ENCODE results near the gene SPAG16. TPM values are rescaled to one million over a fixed set of nuclear protein-coding genes. Genes with fewer than 3 reads are reported as not detected.

Gene SPAG16
- total and polyA plus RNA-seq, 10 donors = 9.0 to 19.7 (median 12.2) TPM

DNA sequence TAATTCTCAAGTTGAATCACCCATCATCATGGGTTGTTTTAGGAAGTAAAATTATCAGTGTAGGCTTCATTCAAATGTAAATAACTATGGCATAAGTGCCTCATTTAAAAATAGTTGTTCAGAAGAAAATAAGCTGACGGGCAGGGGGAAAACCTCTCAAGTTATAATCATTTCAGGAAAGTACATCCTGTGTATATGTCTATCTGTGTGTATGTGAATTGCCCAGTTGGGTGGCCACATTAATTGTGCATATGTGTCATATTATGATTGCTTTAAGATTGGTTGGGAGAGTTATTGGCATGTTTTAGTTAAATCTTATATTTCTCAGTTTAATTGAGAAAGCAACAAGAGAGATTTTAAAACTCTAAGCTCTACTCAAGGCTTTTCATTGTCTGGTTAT lies 843.8 kb downstream of the SPAG16 start:
- WGBS, 5 donors = 57 to 86% (median 72%) methylated on average over 1 of the region's 1 CpG
- no peak for DNase-seq
- Histone ChIP-seq H3K27me3 (replicated peaks in 1 of 7) (no peaks in the 10 kb centered on the region), H3K9me3 (no peaks in the 10 kb centered on the region), H3K27ac (no peak overlapping the region), H3K36me3 (no peaks in the 10 kb centered on the region), H3K4me3 (no peak overlapping the region), H3K4me1 (no peaks in the 10 kb centered on the region)
- TF ChIP-seq, protein P1, sequence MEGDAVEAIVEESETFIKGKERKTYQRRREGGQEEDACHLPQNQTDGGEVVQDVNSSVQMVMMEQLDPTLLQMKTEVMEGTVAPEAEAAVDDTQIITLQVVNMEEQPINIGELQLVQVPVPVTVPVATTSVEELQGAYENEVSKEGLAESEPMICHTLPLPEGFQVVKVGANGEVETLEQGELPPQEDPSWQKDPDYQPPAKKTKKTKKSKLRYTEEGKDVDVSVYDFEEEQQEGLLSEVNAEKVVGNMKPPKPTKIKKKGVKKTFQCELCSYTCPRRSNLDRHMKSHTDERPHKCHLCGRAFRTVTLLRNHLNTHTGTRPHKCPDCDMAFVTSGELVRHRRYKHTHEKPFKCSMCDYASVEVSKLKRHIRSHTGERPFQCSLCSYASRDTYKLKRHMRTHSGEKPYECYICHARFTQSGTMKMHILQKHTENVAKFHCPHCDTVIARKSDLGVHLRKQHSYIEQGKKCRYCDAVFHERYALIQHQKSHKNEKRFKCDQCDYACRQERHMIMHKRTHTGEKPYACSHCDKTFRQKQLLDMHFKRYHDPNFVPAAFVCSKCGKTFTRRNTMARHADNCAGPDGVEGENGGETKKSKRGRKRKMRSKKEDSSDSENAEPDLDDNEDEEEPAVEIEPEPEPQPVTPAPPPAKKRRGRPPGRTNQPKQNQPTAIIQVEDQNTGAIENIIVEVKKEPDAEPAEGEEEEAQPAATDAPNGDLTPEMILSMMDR (IDR thresholded peaks at IDR 0.05 in 8 of 11, conservative IDR thresholded peaks at IDR 0.05 in 3 of 11) = no peak
- TF ChIP-seq POLR2A (IDR thresholded peaks at IDR 0.05) (no peak), POLR2AphosphoS5 (IDR thresholded peaks at IDR 0.05) (no peak)
- intact Hi-C loops (cut with DNase I; ENCODE audit: low total_unique reads) = no loop called here

DNA sequence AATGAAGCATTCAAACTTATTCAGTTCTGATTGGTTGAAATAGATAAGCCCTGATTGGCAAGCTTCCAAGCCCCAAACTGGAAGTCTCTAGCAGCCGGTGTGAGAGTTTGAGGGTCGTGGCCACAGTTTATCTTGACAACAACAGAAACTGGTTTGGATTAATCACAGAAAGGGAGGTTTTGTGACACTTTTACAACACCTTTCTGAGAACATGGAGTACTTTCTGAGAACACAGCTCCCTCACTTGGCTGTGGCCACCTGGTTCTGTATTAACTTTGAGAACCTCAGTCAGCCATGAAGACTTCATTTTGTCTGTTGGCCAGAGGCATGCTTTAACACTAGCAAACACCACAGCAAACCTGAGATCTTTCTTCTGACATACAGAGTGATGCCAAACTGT lies 845.9 kb downstream of the SPAG16 start:
- intact Hi-C loops (cut with DNase I; ENCODE audit: low total_unique reads) = no loop called here
- TF ChIP-seq, protein P1 (IDR thresholded peaks at IDR 0.05 in 8 of 11, conservative IDR thresholded peaks at IDR 0.05 in 3 of 11) = no peak
- TF ChIP-seq POLR2AphosphoS5 (IDR thresholded peaks at IDR 0.05) (no peak), POLR2A (IDR thresholded peaks at IDR 0.05) (no peak)
- H3K27ac ChIP-seq = no peak overlapping the region
- no peaks in the 10 kb centered on the region for H3K4me1 ChIP-seq
- no peak overlapping the region for H3K4me3 ChIP-seq
- H3K9me3 ChIP-seq = no peaks in the 10 kb centered on the region
- H3K27me3 ChIP-seq (replicated peaks in 1 of 7) = no peaks in the 10 kb centered on the region
- DNase-seq = no peak
- WGBS, 5 donors = 10 to 44% (median 31%) methylated on average over 2 of the region's 2 CpGs
- no peaks in the 10 kb centered on the region for H3K36me3 ChIP-seq

DNA sequence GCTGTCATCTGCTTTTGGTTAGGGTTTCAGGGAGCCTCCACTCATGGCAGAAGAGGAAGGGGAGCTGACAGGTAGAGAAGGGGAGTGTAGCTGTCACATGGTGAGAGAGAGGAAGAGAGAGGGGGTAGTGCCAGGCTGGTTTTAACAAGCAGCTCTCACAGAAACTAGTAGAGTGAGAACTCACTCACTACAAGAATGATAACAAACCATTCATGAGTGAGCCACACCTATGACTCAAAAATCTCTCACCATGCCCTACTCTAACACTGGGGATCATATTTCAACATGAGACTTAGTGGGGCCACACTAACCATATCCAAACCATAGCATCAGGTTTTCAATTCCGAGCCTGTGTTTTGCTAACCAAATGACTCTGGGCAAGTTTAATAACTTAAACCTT lies 851.7 kb downstream of the SPAG16 start:
- 89 to 94% (median 93%) methylated on average over 1 of the region's 1 CpG for WGBS, 5 donors
- Histone ChIP-seq H3K36me3 (no peaks in the 10 kb centered on the region), H3K4me3 (no peak overlapping the region), H3K4me1 (no peaks in the 10 kb centered on the region), H3K27me3 (replicated peaks in 1 of 7) (no peaks in the 10 kb centered on the region), H3K9me3 (no peaks in the 10 kb centered on the region), H3K27ac (no peak overlapping the region)
- no peak for DNase-seq
- intact Hi-C loops (cut with DNase I; ENCODE audit: low total_unique reads) = no loop called here
- TF ChIP-seq, protein P1 (IDR thresholded peaks at IDR 0.05 in 8 of 11, conservative IDR thresholded peaks at IDR 0.05 in 3 of 11) = no peak
- TF ChIP-seq POLR2AphosphoS5 (IDR thresholded peaks at IDR 0.05) (no peak), POLR2A (IDR thresholded peaks at IDR 0.05) (no peak)

DNA sequence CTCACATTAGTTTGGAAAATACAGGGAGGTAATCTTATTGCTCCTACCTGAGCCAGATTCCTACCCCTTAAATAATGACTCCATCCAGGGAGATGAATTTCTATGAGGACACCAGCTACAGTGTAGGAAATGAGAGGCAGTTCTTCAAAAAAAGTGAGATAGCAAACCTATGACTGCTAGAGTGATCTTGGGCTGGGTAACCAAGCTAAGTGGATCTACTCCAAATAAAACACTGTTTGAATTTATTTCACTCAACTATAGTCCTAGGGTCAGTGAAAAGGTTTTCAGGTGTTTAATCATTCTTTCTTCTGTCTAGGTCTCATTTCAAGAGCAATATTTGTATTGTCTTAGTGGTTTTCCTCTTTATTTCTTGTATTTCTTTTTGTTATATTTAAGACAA lies 854.5 kb downstream of the SPAG16 start:
- Histone ChIP-seq H3K36me3 (no peaks in the 10 kb centered on the region), H3K27me3 (replicated peaks in 1 of 7) (no peaks in the 10 kb centered on the region), H3K4me1 (no peaks in the 10 kb centered on the region), H3K4me3 (no peak overlapping the region), H3K27ac (no peak overlapping the region), H3K9me3 (no peaks in the 10 kb centered on the region)
- TF ChIP-seq, protein P1 (IDR thresholded peaks at IDR 0.05 in 8 of 11, conservative IDR thresholded peaks at IDR 0.05 in 3 of 11) = no peak
- TF ChIP-seq POLR2A (IDR thresholded peaks at IDR 0.05) = no peak
- no peak for TF ChIP-seq POLR2AphosphoS5 (IDR thresholded peaks at IDR 0.05)
- intact Hi-C loops (cut with DNase I; ENCODE audit: low total_unique reads) = no loop called here
- DNase-seq = no peak

Measured in spleen (tissue), 11 donors.